Dendritic cell treated with granulocyte-macrophage colony-stimulating factor and Interleukin-4, amounts not matched to agents 40 ng/mL and 50 ng/mL, for 4 days (primary cell): ENCODE data around the gene SFTPA2.
"Not testable (repeated sequence)": the region's sequence is repeated elsewhere in the genome, so short reads cannot be mapped to it uniquely, and the experiment has no call there.

Experiments used
- H3K27ac Mint-ChIP-seq: one replicate; pipeline ENCODE4 v1.8.0; 2022; ENCODE audit warnings: mild to moderate bottlenecking, mixed read lengths
- H3K27me3 Mint-ChIP-seq: one replicate; pipeline ENCODE4 v1.8.0; 2022; ENCODE audit warnings: mild to moderate bottlenecking, mixed read lengths
- H3K36me3 Mint-ChIP-seq: one replicate; pipeline ENCODE4 v1.8.0; 2022; ENCODE audit warnings: low read depth, mixed read lengths
- H3K4me1 Mint-ChIP-seq: one replicate; pipeline ENCODE4 v1.8.0; 2022; ENCODE audit warnings: low read depth, mixed read lengths
- H3K4me3 Mint-ChIP-seq: one replicate; pipeline ENCODE4 v1.8.0; 2022; ENCODE audit warnings: mild to moderate bottlenecking, moderate library complexity, mixed read lengths
- H3K9me3 Mint-ChIP-seq: one replicate; pipeline ENCODE4 v1.8.0; 2022; ENCODE audit warnings: mixed read lengths
- intact Hi-C: fragments of 100-400 bp; cut with micrococcal nuclease; formaldehyde crosslinking; loops from one replicate; pipeline ENCODE4 v1.15.0; 2022

Gene SFTPA2

DNA sequence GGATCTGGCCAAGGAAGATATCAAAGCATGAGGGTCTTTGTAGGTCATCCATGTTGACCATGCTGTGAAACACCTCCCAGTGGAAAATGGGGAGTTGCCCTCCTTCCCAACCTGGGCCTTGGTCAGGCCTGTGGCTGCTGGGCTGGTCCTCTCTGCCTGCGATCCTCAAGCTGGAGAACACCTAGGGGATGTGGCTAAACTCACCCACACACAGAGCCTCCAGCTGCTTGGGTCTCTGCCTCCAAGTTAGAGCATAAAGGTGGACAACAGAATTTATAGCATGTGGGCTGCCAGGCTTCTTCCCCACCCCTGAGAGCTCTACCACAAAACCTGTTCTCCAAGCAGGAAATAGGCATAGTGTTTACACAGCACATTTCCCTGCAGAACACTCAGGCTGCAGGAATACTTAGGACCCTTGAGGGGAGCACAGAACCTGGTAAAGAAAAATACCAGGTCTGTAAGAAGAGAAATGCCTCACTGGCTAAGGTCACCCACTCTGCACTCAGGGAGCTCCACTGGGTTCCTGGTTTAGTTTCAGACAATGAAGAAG lies at the start of gene SFTPA2:
Gene SFTPA2, minus strand, starts transcription at position 248 of the 550 bp plus-strand sequence. CDS start 924 bp downstream, outside the sequence.
- Mint-ChIP-seq H3K9me3 (no peaks in the 10 kb centered on the region), H3K27me3 (peaks cover 16% of the 10 kb centered on the region), H3K27ac (no peak within 1 kb of the TSS), H3K4me1 (peaks cover 17% of the 10 kb centered on the region), H3K36me3 (no peaks in the 10 kb centered on the region), H3K4me3 (no peak within 1 kb of the TSS)
- intact Hi-C loops = no loop called here

GRCh38 chr10:79608505-79609375 lies 48.5 kb upstream of the SFTPA2 start:
- Mint-ChIP-seq H3K27ac (no peak overlapping the region), H3K9me3 (peaks cover under 1% of the 10 kb centered on the region), H3K36me3 (no peaks in the 10 kb centered on the region), H3K4me1 (no peaks in the 10 kb centered on the region), H3K27me3 (peaks cover 1% of the 10 kb centered on the region), H3K4me3 (no peak overlapping the region)
- intact Hi-C loops = no loop called here

DNA sequence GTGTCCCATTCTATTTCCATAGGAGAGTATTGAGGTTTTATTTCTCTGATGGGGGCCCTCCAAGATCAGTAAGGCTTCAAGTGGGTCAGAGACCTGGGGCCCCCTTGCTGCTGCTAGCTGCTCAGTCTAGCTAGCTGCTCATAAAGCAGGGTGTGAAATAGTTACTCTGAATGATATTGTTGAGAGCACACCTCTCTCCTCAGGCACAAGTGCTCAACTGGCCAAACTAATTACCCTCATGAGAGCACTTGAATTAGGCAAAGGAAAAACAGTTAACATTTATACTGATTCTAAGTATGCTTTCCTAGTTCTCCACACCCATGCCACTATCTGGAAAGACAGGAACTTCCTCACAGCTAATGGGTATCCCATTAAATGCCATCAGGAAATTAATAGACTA lies 45.1 kb upstream of the SFTPA2 start:
- no peak overlapping the region for H3K27ac Mint-ChIP-seq
- no peaks in the 10 kb centered on the region for H3K4me1 Mint-ChIP-seq
- H3K27me3 Mint-ChIP-seq = peaks cover 1% of the 10 kb centered on the region
- H3K4me3 Mint-ChIP-seq = no peak overlapping the region
- H3K9me3 Mint-ChIP-seq = peaks cover 9% of the 10 kb centered on the region
- H3K36me3 Mint-ChIP-seq = no peaks in the 10 kb centered on the region
- intact Hi-C loops = no loop called here

DNA sequence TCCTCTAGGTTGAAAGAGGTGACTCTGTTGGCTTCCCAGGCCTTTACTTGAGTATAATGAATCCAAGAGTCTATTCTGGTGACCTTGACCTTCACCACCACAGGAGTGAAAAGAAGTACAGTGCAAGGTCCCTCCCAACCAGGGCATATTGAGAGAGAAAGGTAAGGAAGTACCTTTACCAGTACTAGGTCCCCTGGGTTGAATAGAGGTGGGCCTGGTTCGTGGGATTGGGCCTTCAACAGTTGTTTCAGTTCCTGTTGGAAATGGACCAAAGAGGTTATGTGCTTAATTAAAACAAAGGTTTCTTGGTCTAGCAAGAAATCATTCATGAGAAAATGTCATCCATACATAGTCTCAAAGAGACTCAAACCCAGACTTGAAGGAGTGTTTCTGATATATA lies 44.1 kb upstream of the SFTPA2 start:
- no peak overlapping the region for H3K4me3 Mint-ChIP-seq

GRCh38 chr10:79602953-79603352 lies 42.7 kb upstream of the SFTPA2 start:
- Mint-ChIP-seq H3K4me1 (no peaks in the 10 kb centered on the region), H3K27ac (no peak overlapping the region), H3K27me3 (no peaks in the 10 kb centered on the region), H3K4me3 (no peak overlapping the region), H3K9me3 (peaks cover 21% of the 10 kb centered on the region), H3K36me3 (no peaks in the 10 kb centered on the region)
- intact Hi-C loops = no loop called here

More for the DNA sequence above, 44.1 kb upstream of the SFTPA2 start:
- no peak overlapping the region for H3K27ac Mint-ChIP-seq
- no peaks in the 10 kb centered on the region for H3K36me3 Mint-ChIP-seq
- intact Hi-C loops = no loop called here
- no peaks in the 10 kb centered on the region for H3K4me1 Mint-ChIP-seq
- H3K27me3 Mint-ChIP-seq = peaks cover 1% of the 10 kb centered on the region
- peaks cover 9% of the 10 kb centered on the region for H3K9me3 Mint-ChIP-seq

GRCh38 chr10:79601939-79602338 lies 41.7 kb upstream of the SFTPA2 start:
- H3K9me3 Mint-ChIP-seq = peaks cover 31% of the 10 kb centered on the region
- no peak overlapping the region for H3K4me3 Mint-ChIP-seq
- H3K36me3 Mint-ChIP-seq = no peaks in the 10 kb centered on the region
- no peaks in the 10 kb centered on the region for H3K4me1 Mint-ChIP-seq
- H3K27ac Mint-ChIP-seq = no peak overlapping the region
- intact Hi-C loops = no loop called here
- no peaks in the 10 kb centered on the region for H3K27me3 Mint-ChIP-seq

- H3K4me1 Mint-ChIP-seq, H3K4me3 Mint-ChIP-seq, H3K27ac Mint-ChIP-seq, H3K27me3 Mint-ChIP-seq, H3K36me3 Mint-ChIP-seq, intact Hi-C loops: not testable (repeated sequence)
- peaks cover 42% of the 10 kb centered on the region for H3K9me3 Mint-ChIP-seq
Observed at GRCh38 chr10:79599644-79600043, 39.4 kb upstream of the SFTPA2 start.

DNA sequence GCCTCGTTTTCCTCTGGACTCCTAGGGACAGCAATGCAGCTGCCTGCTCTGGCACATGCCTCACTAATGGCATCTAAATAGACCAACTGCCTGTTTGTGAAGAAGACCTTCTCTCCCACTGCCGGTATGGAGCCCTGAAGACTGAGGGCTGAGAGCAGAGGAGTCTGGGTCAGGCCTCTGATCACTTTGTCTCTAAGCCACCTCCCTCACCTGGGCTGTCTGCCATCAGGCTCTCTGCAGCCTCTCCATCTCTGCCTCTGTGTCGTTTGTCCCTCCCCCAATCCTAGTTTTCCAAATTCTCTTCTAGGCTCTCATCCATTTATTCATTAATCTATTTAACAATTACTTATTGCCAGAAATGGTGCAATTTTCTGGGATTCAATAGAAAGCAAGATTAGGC lies 35.3 kb upstream of the SFTPA2 start:
- Mint-ChIP-seq H3K4me1 (no peaks in the 10 kb centered on the region), H3K36me3 (no peaks in the 10 kb centered on the region), H3K27me3 (no peaks in the 10 kb centered on the region), H3K9me3 (peaks cover 34% of the 10 kb centered on the region), H3K4me3 (no peak overlapping the region), H3K27ac (no peak overlapping the region)
- intact Hi-C loops = no loop called here

GRCh38 chr10:79594565-79594964 lies 34.4 kb upstream of the SFTPA2 start:
- H3K36me3 Mint-ChIP-seq, H3K4me1 Mint-ChIP-seq, H3K27me3 Mint-ChIP-seq, intact Hi-C loops, H3K4me3 Mint-ChIP-seq, H3K27ac Mint-ChIP-seq: not testable (repeated sequence)
- H3K9me3 Mint-ChIP-seq = peaks cover 34% of the 10 kb centered on the region

DNA sequence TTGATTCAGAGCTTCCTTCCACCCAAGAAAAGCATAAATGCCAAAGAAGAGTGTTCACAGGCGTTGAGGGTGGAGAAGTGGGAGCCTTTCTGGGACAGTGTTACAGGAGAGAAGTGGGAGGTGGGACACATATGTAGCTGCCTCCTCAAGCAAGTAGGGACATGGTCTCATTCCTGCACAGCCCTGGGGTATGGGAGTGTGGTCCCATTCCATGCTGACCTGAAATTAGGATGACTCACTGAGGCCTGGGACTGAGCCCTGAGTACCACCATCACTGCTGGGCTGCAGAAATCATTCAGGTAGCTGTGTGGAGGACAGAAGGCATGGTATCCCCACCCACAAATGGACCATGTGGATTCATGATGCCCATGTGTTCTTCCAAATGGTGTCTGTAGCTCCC lies 33.2 kb upstream of the SFTPA2 start:
- intact Hi-C loops = no loop called here

GRCh38 chr10:79588800-79589199 lies 28.6 kb upstream of the SFTPA2 start:
- Mint-ChIP-seq H3K27me3 (peaks cover 3% of the 10 kb centered on the region), H3K9me3 (no peaks in the 10 kb centered on the region), H3K4me3 (no peak overlapping the region), H3K36me3 (no peaks in the 10 kb centered on the region), H3K4me1 (no peaks in the 10 kb centered on the region), H3K27ac (no peak overlapping the region)
- intact Hi-C loops = no loop called here

More for the DNA sequence above, 33.2 kb upstream of the SFTPA2 start:
- Mint-ChIP-seq H3K36me3 (no peaks in the 10 kb centered on the region), H3K27ac (no peak overlapping the region), H3K9me3 (peaks cover 26% of the 10 kb centered on the region), H3K4me1 (no peaks in the 10 kb centered on the region), H3K27me3 (peaks cover 3% of the 10 kb centered on the region), H3K4me3 (no peak overlapping the region)

DNA sequence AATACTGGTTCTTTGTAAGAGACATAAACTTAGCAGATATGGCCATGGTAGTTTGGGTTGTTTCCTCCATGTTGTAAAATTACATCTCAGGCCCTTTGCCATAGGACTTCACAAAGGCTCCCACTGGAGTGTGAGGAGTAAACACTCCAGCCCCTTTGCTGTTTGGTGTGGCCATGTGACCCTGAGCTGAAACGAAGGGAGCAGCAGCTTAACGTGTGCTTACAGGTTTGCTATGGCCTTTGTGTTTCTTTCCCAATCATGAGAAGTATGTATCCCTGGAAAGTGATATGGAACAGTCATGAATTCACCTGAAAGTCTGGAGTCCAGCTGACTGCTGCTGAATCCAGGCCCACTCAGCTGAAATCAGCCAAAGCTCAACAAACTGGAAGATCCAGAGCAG lies 26.7 kb upstream of the SFTPA2 start:
- Mint-ChIP-seq H3K27ac (no peak overlapping the region), H3K4me1 (no peaks in the 10 kb centered on the region), H3K9me3 (no peaks in the 10 kb centered on the region), H3K36me3 (no peaks in the 10 kb centered on the region), H3K4me3 (no peak overlapping the region), H3K27me3 (peaks cover 3% of the 10 kb centered on the region)
- intact Hi-C loops = no loop called here

DNA sequence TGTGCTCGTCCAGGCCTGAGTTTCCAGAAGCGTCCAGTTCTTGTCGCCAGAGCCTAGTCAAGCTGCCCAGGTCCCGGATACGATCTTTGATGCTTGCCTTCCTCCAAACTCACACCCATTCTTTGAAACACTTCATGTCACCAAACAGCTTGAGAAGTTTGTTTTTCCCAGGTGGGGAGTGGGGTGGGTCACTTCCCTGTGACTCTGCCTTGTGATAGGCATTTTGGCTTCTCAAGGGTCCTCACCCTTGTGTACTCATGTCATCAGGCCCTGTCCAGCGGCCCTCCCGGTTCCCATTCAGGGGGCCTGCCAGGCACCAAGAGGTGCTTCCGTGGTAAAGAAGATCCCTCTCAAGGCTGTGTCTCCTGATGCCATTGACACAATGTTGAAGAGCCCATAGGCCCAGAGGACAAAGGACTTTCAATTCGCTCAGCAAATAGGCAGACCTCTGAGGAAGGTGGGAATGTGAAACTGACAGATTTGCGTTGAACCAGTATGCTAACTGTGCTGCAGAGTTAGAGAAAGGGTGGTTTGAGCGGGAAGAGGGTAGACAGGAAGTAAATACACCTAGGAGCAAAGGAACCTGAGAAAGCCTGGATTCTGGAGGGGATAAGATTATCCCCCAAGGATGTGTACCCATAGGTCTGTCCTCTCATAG lies 25.8 kb upstream of the SFTPA2 start:
- no peak overlapping the region for H3K4me3 Mint-ChIP-seq
- intact Hi-C loops = no loop called here
- H3K27ac Mint-ChIP-seq = no peak overlapping the region

GRCh38 chr10:79583488-79584024 lies 23.3 kb upstream of the SFTPA2 start:
- Mint-ChIP-seq H3K36me3 (no peaks in the 10 kb centered on the region), H3K4me1 (no peaks in the 10 kb centered on the region), H3K4me3 (no peak overlapping the region), H3K27ac (no peak overlapping the region), H3K27me3 (peaks cover 1% of the 10 kb centered on the region), H3K9me3 (no peaks in the 10 kb centered on the region)
- intact Hi-C loops = no loop called here

More for the DNA sequence above, 25.8 kb upstream of the SFTPA2 start:
- Mint-ChIP-seq H3K36me3 (no peaks in the 10 kb centered on the region), H3K27me3 (peaks cover 3% of the 10 kb centered on the region), H3K4me1 (no peaks in the 10 kb centered on the region), H3K9me3 (no peaks in the 10 kb centered on the region)
